ENCODE results near the gene RAB40B. TPM values are rescaled to one million over a fixed set of nuclear protein-coding genes. Genes with fewer than 3 reads are reported as not detected.

RAB40B gene
- total RNA-seq, 2 experiments from 2014 or later, result 1.6 to 2.0 TPM

GRCh38 chr17:82736511-82737185, 38.1 kb upstream of the RAB40B start:
- no peak overlapping the region for H3K27ac Mint-ChIP-seq
- no peaks in the 10 kb centered on the region for H3K27me3 Mint-ChIP-seq
- POLR2A ChIA-PET, result no interaction called here
- peaks cover 9% of the 10 kb centered on the region for H3K4me1 ChIP-seq (ENCODE audit: insufficient read depth, low read length)
- H3K9me3 ChIP-seq (ENCODE audit: control insufficient read depth in 1 of 2, insufficient read depth in 1 of 2, low read length in 2 of 2), result peaks cover 0 to 25% of the 10 kb centered on the region in 2 experiments
- H3K36me3 ChIP-seq (ENCODE audit: insufficient read depth, low read length), result peaks cover 7% of the 10 kb centered on the region
- H3K4me3 ChIP-seq (ENCODE audit: low read length), result no peak overlapping the region
- H3K27ac ChIP-seq (ENCODE audit: low read depth in 1 of 2, low read length in 2 of 2), result no peak overlapping the region
- no peaks in the 10 kb centered on the region for H3K4me1 Mint-ChIP-seq (ENCODE audit: low read depth)
- intact Hi-C loops (cut with DNase I, micrococcal nuclease), result no loop called here
- TF ChIP-seq, protein P1, sequence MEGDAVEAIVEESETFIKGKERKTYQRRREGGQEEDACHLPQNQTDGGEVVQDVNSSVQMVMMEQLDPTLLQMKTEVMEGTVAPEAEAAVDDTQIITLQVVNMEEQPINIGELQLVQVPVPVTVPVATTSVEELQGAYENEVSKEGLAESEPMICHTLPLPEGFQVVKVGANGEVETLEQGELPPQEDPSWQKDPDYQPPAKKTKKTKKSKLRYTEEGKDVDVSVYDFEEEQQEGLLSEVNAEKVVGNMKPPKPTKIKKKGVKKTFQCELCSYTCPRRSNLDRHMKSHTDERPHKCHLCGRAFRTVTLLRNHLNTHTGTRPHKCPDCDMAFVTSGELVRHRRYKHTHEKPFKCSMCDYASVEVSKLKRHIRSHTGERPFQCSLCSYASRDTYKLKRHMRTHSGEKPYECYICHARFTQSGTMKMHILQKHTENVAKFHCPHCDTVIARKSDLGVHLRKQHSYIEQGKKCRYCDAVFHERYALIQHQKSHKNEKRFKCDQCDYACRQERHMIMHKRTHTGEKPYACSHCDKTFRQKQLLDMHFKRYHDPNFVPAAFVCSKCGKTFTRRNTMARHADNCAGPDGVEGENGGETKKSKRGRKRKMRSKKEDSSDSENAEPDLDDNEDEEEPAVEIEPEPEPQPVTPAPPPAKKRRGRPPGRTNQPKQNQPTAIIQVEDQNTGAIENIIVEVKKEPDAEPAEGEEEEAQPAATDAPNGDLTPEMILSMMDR (IDR thresholded peaks at IDR 0.05), result no peak
- peak overlapping the region; percentile 25 for H3K4me3 Mint-ChIP-seq
- ATAC-seq (ENCODE audit: poor library complexity) (no peak), DNase-seq (no peak)
- no peaks in the 10 kb centered on the region for H3K9me3 Mint-ChIP-seq
- peaks cover 29% of the 10 kb centered on the region for H3K36me3 Mint-ChIP-seq (ENCODE audit: low read depth)
- CTCF ChIA-PET, result no interaction called here
- H3K27me3 ChIP-seq (ENCODE audit: control insufficient read depth in 1 of 2, insufficient read depth in 2 of 2, low read length in 2 of 2), result peaks cover 0 to 6% of the 10 kb centered on the region in 2 experiments

- H3K4me3 Mint-ChIP-seq, result peak within 1 kb of the TSS; percentile 76
- TF ChIP-seq, protein P1 (IDR thresholded peaks at IDR 0.05), result no peak
- intact Hi-C loops (cut with DNase I, micrococcal nuclease), result no loop called here
Measured at GRCh38 chr17:82734987-82735866, 36.7 kb upstream of the RAB40B start, which contains the start of gene FN3K. Gene FN3K, plus strand, starts transcription at chr17:82735615. Its CDS starts 22 bp downstream, at chr17:82735637.

DNA sequence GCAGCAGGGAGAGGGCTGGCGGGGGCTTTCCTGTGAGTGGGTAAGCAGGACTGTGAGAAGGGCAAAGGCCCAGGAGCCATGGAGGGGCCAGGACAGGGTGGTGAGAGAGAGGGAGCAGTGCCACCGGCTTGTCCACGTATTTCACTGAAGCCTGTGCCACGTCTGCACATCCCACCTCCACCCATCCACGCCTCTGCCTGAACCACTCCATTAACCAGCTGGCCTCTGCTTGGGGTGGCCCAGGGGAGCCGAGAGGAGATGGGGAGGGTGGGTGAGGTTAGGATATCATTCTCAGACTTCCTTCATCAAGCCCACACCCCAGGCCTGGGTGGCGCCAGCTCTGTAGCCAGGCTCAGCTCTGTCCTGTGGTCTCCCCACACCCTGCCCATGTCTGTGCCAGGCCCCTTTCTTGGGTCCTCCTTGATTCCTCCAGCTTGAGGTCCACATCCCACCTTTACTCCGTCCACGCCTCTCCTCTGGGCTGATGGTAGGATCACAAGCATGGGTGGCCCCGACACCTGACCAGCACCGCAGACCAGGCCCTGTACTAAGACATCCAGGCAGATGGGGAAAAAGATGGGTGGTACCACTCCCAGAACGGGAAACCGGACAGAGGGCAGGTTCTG, 33.7 kb upstream of the RAB40B start:
- H3K36me3 ChIP-seq (ENCODE audit: insufficient read depth, low read length), result peaks cover 11% of the 10 kb centered on the region
- no peak overlapping the region for H3K27ac ChIP-seq (ENCODE audit: low read depth in 1 of 2, low read length in 2 of 2)
- H3K27me3 ChIP-seq (ENCODE audit: control insufficient read depth in 1 of 2, insufficient read depth in 2 of 2, low read length in 2 of 2), result peaks cover 0 to 6% of the 10 kb centered on the region in 2 experiments
- DNase-seq (no peak), ATAC-seq (ENCODE audit: poor library complexity) (no peak)
- peaks cover 0 to 13% of the 10 kb centered on the region in 2 experiments for H3K9me3 ChIP-seq (ENCODE audit: control insufficient read depth in 1 of 2, insufficient read depth in 1 of 2, low read length in 2 of 2)
- intact Hi-C loops (cut with DNase I, micrococcal nuclease), result no loop called here
- Mint-ChIP-seq H3K36me3 (ENCODE audit: low read depth) (peaks cover 19% of the 10 kb centered on the region), H3K4me3 (peak overlapping the region; percentile 51), H3K4me1 (ENCODE audit: low read depth) (no peaks in the 10 kb centered on the region), H3K9me3 (no peaks in the 10 kb centered on the region), H3K27me3 (no peaks in the 10 kb centered on the region), H3K27ac (no peak overlapping the region)
- CTCF ChIA-PET, result no interaction called here
- TF ChIP-seq, protein P1 (IDR thresholded peaks at IDR 0.05), result no peak
- no peak overlapping the region for H3K4me3 ChIP-seq (ENCODE audit: low read length)
- H3K4me1 ChIP-seq (ENCODE audit: insufficient read depth, low read length), result peaks cover 9% of the 10 kb centered on the region
- POLR2A ChIA-PET, result no interaction called here

More at GRCh38 chr17:82734987-82735866, 36.7 kb upstream of the RAB40B start, which contains the start of gene FN3K:
- ATAC-seq (ENCODE audit: poor library complexity) (peak; percentile 83), DNase-seq (peak in 10 of 14 experiments; percentile 17 to 62 (median 47))
- Histone ChIP-seq H3K27me3 (ENCODE audit: control insufficient read depth in 1 of 2, insufficient read depth in 2 of 2, low read length in 2 of 2) (peaks cover 0 to 6% of the 10 kb centered on the region in 2 experiments), H3K4me1 (ENCODE audit: insufficient read depth, low read length) (peaks cover 9% of the 10 kb centered on the region), H3K36me3 (ENCODE audit: insufficient read depth, low read length) (peaks cover 4% of the 10 kb centered on the region), H3K4me3 (ENCODE audit: low read length) (peak within 1 kb of the TSS; percentile 42), H3K9me3 (ENCODE audit: control insufficient read depth in 1 of 2, insufficient read depth in 1 of 2, low read length in 2 of 2) (peaks cover 0 to 15% of the 10 kb centered on the region in 2 experiments), H3K27ac (ENCODE audit: low read depth in 1 of 2, low read length in 2 of 2) (no peak within 1 kb of the TSS)
- ChIA-PET CTCF (no interaction called here), POLR2A (no interaction called here)
- peaks cover 18% of the 10 kb centered on the region for H3K36me3 Mint-ChIP-seq (ENCODE audit: low read depth)
- H3K9me3 Mint-ChIP-seq, result no peaks in the 10 kb centered on the region
- no peaks in the 10 kb centered on the region for H3K27me3 Mint-ChIP-seq
- no peak within 1 kb of the TSS for H3K27ac Mint-ChIP-seq
- no peaks in the 10 kb centered on the region for H3K4me1 Mint-ChIP-seq (ENCODE audit: low read depth)
